ENCODE measurements around the gene SLAMF8. TPM values are rescaled to one million over a fixed set of nuclear protein-coding genes. Genes with fewer than 3 reads are reported as not detected.

Gene SLAMF8
- total and polyA plus RNA-seq, 2 of the 8 experiments (the other 6 are each of a cell fraction or from before 2014, with no cell fraction given): not detected

DNA sequence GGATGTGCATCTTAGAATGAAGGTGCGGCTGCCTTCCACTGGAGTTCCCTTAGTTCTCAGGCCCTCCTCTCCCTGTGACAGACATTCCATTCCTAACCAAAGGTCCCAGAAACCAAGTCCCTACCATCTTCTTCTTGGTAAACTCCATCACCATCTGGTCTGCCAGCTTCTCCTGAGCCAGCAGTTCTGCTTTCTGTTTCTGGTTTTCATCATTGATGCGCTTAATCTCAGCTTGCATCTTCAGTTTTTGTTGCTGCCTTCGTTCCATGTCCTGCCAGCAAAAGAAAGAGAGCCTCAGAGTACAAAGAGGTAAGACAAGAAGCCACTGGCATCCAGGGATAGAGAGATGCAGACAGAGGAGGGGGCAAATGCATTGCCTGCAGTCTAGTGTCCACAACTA, 53.8 kb downstream of the SLAMF8 start:
- Histone ChIP-seq H3K9ac (replicated peaks in 1 of 4; ENCODE audit: extremely low read depth in 1 of 4, low read depth in 3 of 4, low read length in 3 of 4) (no peak overlapping the region), H4K8ac (ENCODE audit: extremely low read depth, insufficient read depth, low read length) (no peak overlapping the region), H3K56ac (replicated peaks; ENCODE audit: insufficient read length, low read depth, low read length) (no peak overlapping the region), H3K23ac (ENCODE audit: insufficient read length) (no peak overlapping the region), H3K18ac (ENCODE audit: extremely low read depth, low read length) (no peak overlapping the region), H3K4ac (replicated peaks; ENCODE audit: insufficient read length, low read depth, low read length) (no peak overlapping the region), H2BK120ac (replicated peaks; ENCODE audit: low read depth, low read length) (no peak overlapping the region), H4K20me1 (replicated peaks in 1 of 2; ENCODE audit: control insufficient read depth in 1 of 2, insufficient read depth in 2 of 2, low read length in 2 of 2) (no peaks in the 10 kb centered on the region), H2BK5ac (ENCODE audit: low read depth, low read length) (no peak overlapping the region), H2BK12ac (ENCODE audit: low read depth, low read length) (no peak overlapping the region), H3K4me1 (replicated peaks in 1 of 4; ENCODE audit: control insufficient read depth in 3 of 4, insufficient read depth in 4 of 4, low read length in 3 of 4) (no peaks in the 10 kb centered on the region), H4K91ac (replicated peaks; ENCODE audit: insufficient read length, low read length) (no peak overlapping the region), H2AK5ac (ENCODE audit: low read depth, low read length) (no peak overlapping the region), H3K4me3 (ENCODE audit: extremely low read depth in 1 of 4, insufficient read depth in 2 of 4, low read depth in 3 of 4, low read length in 4 of 4) (no peak overlapping the region), H2BK20ac (ENCODE audit: low read length) (no peak overlapping the region), H3K27me3 (replicated peaks in 1 of 4; ENCODE audit: control insufficient read depth in 3 of 4, extremely low read depth in 1 of 4, insufficient read depth in 3 of 4, low read length in 3 of 4) (no peaks in the 10 kb centered on the region; a peak in 1 of 7 replicates), H3K36me3 (ENCODE audit: control insufficient read depth in 2 of 4, insufficient read depth in 4 of 4, low read length in 3 of 4) (no peaks in the 10 kb centered on the region), H2BK15ac (ENCODE audit: low read length) (no peak overlapping the region), H3K79me2 (ENCODE audit: control insufficient read depth in 1 of 2, insufficient read depth in 2 of 2, low read length in 2 of 2) (no peaks in the 10 kb centered on the region), H3K14ac (ENCODE audit: insufficient read length) (no peak overlapping the region), H2AFZ (ENCODE audit: low read length) (no peak overlapping the region), H3K4me2 (ENCODE audit: insufficient read depth in 1 of 2, low read depth in 2 of 2, low read length in 2 of 2) (no peak overlapping the region), H3K79me1 (ENCODE audit: low read depth, low read length) (no peaks in the 10 kb centered on the region), H3K27ac (ENCODE audit: low read depth, low read length) (no peak overlapping the region), H3K23me2 (ENCODE audit: low read depth, low read length) (no peaks in the 10 kb centered on the region; the same call in 1 of the 2 replicates), H3K9me3 (ENCODE audit: insufficient read depth in 2 of 2, low read depth in 1 of 2, low read length in 1 of 2) (no peaks in the 10 kb centered on the region), H4K5ac (ENCODE audit: insufficient read length, low read depth, low read length) (no peak overlapping the region)
- ChIA-PET POLR2A (ENCODE audit: partially characterized antibody) (no interaction called here), CTCF (ENCODE audit: partially characterized antibody) (interaction anchor here (1.1 to 20.8 kb wide), 9 partner anchors 10 to 166 kb away, joined by 3 to 645 read pairs (median 4); partner anchors contain the start of gene FCRL6)
- no peak for DNase-seq (ENCODE audit: low read depth in 1 of 2, low spot score in 2 of 2)
- FAIRE-seq: no peak
- 89% methylated on average over 3 of the region's 3 CpGs; no CpG with 5 or more reads in 1 of the 2 experiments for WGBS, 2 experiments (ENCODE audit: extremely low coverage in 1 of 2, insufficient coverage in 1 of 2, insufficient read length in 1 of 2, insufficient replicate concordance in 2 of 2, low coverage in 1 of 2, low lambda C conversion rate in 2 of 2, missing lambda C conversion rate in 1 of 2)
- TF ChIP-seq SP1 (IDR thresholded peaks at IDR 0.05; ENCODE audit: low read depth, low read length): no peak
- TF ChIP-seq, protein P1, sequence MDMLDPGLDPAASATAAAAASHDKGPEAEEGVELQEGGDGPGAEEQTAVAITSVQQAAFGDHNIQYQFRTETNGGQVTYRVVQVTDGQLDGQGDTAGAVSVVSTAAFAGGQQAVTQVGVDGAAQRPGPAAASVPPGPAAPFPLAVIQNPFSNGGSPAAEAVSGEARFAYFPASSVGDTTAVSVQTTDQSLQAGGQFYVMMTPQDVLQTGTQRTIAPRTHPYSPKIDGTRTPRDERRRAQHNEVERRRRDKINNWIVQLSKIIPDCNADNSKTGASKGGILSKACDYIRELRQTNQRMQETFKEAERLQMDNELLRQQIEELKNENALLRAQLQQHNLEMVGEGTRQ (IDR thresholded peaks at IDR 0.05; ENCODE audit: low read length): no peak
